ENCODE results near the gene EBPL. TPM values are rescaled to one million over a fixed set of nuclear protein-coding genes. Genes with fewer than 3 reads are reported as not detected.

Gene EBPL
- total RNA-seq = 69.4 and 73.5 TPM in 2 replicates

DNA sequence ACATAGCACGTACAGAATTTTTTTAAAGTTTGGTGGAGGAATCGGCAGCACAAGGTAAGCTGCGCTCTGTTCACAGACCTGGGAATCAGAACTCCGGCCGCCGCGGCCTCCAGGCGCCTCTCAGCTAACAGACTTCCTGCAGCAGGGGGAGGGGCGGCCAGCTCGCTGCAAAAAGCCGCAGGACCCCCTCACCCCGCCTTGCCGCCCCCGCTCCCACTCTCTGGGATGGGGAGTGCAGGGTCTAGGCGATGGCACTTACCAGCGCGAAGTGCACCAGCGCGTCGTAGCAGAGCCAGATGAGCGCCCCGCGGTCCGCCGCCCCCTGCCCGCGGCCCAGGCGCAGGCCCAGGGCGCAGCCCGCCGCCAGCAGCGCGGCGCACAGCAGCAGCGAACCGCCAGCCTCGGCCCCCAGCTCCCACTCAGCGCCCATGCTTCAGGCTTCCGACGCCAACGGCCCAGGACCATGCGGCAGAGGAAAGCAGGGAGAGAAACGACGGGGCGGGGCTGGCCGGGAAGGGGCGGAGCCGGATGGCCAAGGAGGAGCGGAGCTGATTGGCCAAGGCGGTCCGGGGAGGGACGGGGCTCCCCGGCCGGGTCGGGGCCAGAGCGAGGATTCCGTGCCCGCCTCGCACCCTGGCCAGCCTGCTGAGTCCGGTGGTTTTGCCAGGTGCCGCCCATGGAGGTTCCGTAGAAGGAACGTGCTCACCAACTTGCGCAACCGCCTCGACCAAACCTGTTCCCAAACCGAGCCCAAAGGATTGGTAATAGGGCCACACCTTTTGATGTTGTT, at the start of gene EBPL:
TSS of gene EBPL (minus strand) at position 492 of the 790 bp plus-strand sequence. CDS start at position 430, 62 bp downstream.

DNA sequence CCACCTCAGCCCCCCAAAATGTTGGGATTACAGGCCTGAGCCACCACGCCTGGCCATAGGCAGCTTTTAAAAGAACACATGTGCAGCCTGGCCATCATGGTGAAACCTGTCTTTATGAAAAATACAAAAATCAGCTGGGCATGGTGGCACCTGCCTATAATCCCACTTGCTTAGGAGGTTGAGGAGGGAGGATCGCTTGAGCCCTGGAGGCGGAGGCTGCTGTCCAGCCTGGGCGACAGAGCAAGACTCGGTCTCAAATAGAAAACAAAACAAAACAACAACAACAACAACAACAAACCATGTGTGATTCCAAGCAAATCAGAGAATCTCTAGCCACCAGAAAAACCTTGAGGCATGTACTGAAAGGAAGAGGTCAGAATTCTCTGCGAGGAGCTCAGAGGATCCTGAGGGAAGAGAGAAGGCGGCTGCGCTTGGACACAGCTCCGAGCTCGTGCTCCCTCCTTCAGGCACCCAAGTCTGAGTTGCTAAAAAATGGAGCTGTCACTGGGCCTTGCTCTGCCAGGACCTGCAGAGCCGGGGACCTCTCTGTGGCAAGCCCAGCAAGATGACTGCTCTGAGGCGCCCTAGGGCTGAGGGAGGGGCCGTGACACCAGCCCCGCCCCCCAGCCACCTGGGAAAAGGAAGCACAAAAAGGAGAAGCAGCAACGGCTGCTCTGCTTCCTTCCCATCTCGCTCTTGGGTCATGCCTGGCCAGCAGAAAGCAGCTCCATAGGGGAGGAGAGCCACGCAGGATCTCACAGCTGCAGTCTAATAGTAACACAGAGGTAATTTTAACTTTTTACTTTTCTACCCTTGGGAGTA, 63.2 kb downstream of the EBPL start, which contains the start of gene ARL11:
TSS of gene ARL11 (plus strand) at position 677 of the 822 bp plus-strand sequence. CDS start 1,941 bp downstream, outside the sequence.

Other genes starting within 250 kb of the EBPL start
- 7.0 and 9.4 TPM in 2 replicates for gene CAB39L, start 247.4 kb downstream of the EBPL start, total RNA-seq
- 11.7 and 15.1 TPM in 2 replicates for gene SETDB2, start 247.2 kb downstream of the EBPL start, total RNA-seq
- gene PHF11, start 195.5 kb downstream of the EBPL start, total RNA-seq = 13.6 and 19.3 TPM in 2 replicates
- gene RCBTB1, start 105.9 kb downstream of the EBPL start, total RNA-seq = 23.2 and 25.2 TPM in 2 replicates
- not detected in 2 replicates for gene ARL11, start 63.0 kb downstream of the EBPL start, total RNA-seq
- 34.9 and 41.3 TPM in 2 replicates for gene KPNA3, start 101.2 kb upstream of the EBPL start, total RNA-seq
- 6.8 and 8.5 TPM in 2 replicates for gene SPRYD7, start 244.9 kb upstream of the EBPL start, total RNA-seq